C4-2B (cell line): ENCODE data around the gene CENPA.

Source experiments
- CTCF ChIP-seq: fragments of 450-650 bp; conservative IDR thresholded peaks from 2 replicates; pipeline ENCODE4 v1.5.1; 2017; ENCODE audit warnings: mild to moderate bottlenecking
- ZFX ChIP-seq: fragments of 450-650 bp; IDR thresholded peaks from 2 replicates; pipeline ENCODE4 v1.6.1; 2017

GRCh38 chr2:26769089-26769761 is 16.6 kb upstream of the CENPA start:
- TF ChIP-seq CTCF (no peak), ZFX (no peak)
